Ascending aorta (tissue), 2 donors: ENCODE measurements around the gene DUSP16. TPM values are rescaled to one million over a fixed set of nuclear protein-coding genes. Genes with fewer than 3 reads are reported as not detected.

Source experiments
- DNase-seq, 2 donors: peaks; one replicate each; pipeline ENCODE4 v3.0.0-alpha.2; 2019; ENCODE audit warnings: low spot score in 2 of 2
- H3K27ac ChIP-seq, 2 donors: fragments of 200-600 bp; sonication (generic); one replicate each; pipeline ENCODE4 v1.5.1; 2016 to 2017; ENCODE audit warnings: mild to moderate bottlenecking in 1 of 2
- H3K27me3 ChIP-seq: fragments of 200-600 bp; sonication (generic); one replicate; pipeline ENCODE4 v1.5.1; 2017
- H3K36me3 ChIP-seq, 2 donors: fragments of 200-600 bp; sonication (generic); one replicate each; pipeline ENCODE4 v1.5.1; 2016
- H3K4me1 ChIP-seq, 2 donors: fragments of 200-600 bp; sonication (generic); one replicate each; pipeline ENCODE4 v1.5.1; 2016 to 2017; ENCODE audit warnings: mild to moderate bottlenecking in 1 of 2
- H3K4me3 ChIP-seq, 2 donors: fragments of 200-600 bp; sonication (generic); one replicate each; pipeline ENCODE4 v1.5.1; 2016 to 2017; ENCODE audit warnings: mild to moderate bottlenecking in 1 of 2
- H3K9me3 ChIP-seq, 2 donors: fragments of 200-600 bp; sonication (generic); one replicate each; pipeline ENCODE4 v1.5.1; 2016
- CTCF ChIP-seq, 3 experiments: fragments of 200-600 bp in 2 of 3; fragments of 450-650 bp in 1 of 3; sonication (generic) in 2 of 3; IDR thresholded peaks; one replicate each; pipeline ENCODE4 v1.5.1; 2016 to 2019; ENCODE audit warnings: antibody characterized with exemption in 3 of 3, mild to moderate bottlenecking in 1 of 3, moderate library complexity in 1 of 3
- intact Hi-C: fragments of 100-400 bp; cut with DNase I; formaldehyde crosslinking; loops from one replicate; pipeline ENCODE4 v1.15.1; 2023
- total RNA-seq: library from RNA; depleted of rRNA; stranded (reverse); fragments of >200 nt; gene quantifications from one replicate; pipeline ENCODE4 v1.1.0, GENCODE V29; 2016

The DUSP16 gene
- total RNA-seq, 1 donor from 2014 or later, result 54.8 TPM

- intact Hi-C loops, result no loop called here
- Histone ChIP-seq H3K4me3 (no peak overlapping the region), H3K4me1 (no peaks in the 10 kb centered on the region), H3K9me3 (no peaks in the 10 kb centered on the region), H3K36me3 (peaks cover 10 to 36% of the 10 kb centered on the region in 2 donors), H3K27ac (no peak overlapping the region), H3K27me3 (no peaks in the 10 kb centered on the region)
- DNase-seq, result no peak
- no peak for TF ChIP-seq CTCF (IDR thresholded peaks at IDR 0.05)
Observed at GRCh38 chr12:12487490-12487889, 75.2 kb downstream of the DUSP16 start.

GRCh38 chr12:12486661-12487240 is 75.9 kb downstream of the DUSP16 start:
- H3K27ac ChIP-seq, result no peak overlapping the region
- intact Hi-C loops, result no loop called here
- no peak for DNase-seq
- TF ChIP-seq CTCF (IDR thresholded peaks at IDR 0.05), result no peak
- peaks cover 12 to 41% of the 10 kb centered on the region in 2 donors for H3K36me3 ChIP-seq
- H3K27me3 ChIP-seq, result no peaks in the 10 kb centered on the region
- no peaks in the 10 kb centered on the region for H3K9me3 ChIP-seq
- no peaks in the 10 kb centered on the region for H3K4me1 ChIP-seq
- H3K4me3 ChIP-seq, result no peak overlapping the region

- DNase-seq, result no peak
- H3K36me3 ChIP-seq, result peaks cover 16 to 52% of the 10 kb centered on the region in 2 donors
- no peak overlapping the region for H3K4me3 ChIP-seq
- no peaks in the 10 kb centered on the region for H3K4me1 ChIP-seq
- no peaks in the 10 kb centered on the region for H3K27me3 ChIP-seq
- no peaks in the 10 kb centered on the region for H3K9me3 ChIP-seq
- intact Hi-C loops, result no loop called here
- TF ChIP-seq CTCF (IDR thresholded peaks at IDR 0.05), result no peak
- no peak overlapping the region for H3K27ac ChIP-seq
Observed at GRCh38 chr12:12483438-12483837, 79.2 kb downstream of the DUSP16 start.

- no peak for TF ChIP-seq CTCF (IDR thresholded peaks at IDR 0.05)
- no peak for DNase-seq
- H3K9me3 ChIP-seq, result no peaks in the 10 kb centered on the region
- H3K4me1 ChIP-seq, result no peaks in the 10 kb centered on the region
- no peak overlapping the region for H3K4me3 ChIP-seq
- intact Hi-C loops, result no loop called here
- no peak overlapping the region for H3K27ac ChIP-seq
- H3K27me3 ChIP-seq, result no peaks in the 10 kb centered on the region
- H3K36me3 ChIP-seq, result peaks cover 16 to 56% of the 10 kb centered on the region in 2 donors
Observed at GRCh38 chr12:12482959-12483358, 79.7 kb downstream of the DUSP16 start.

GRCh38 chr12:12482150-12482761 is 80.4 kb downstream of the DUSP16 start:
- no peak overlapping the region for H3K4me3 ChIP-seq
- no peaks in the 10 kb centered on the region for H3K9me3 ChIP-seq
- intact Hi-C loops, result no loop called here
- no peaks in the 10 kb centered on the region for H3K4me1 ChIP-seq
- no peak overlapping the region for H3K27ac ChIP-seq
- H3K27me3 ChIP-seq, result no peaks in the 10 kb centered on the region
- H3K36me3 ChIP-seq, result peaks cover 21 to 63% of the 10 kb centered on the region in 2 donors
- no peak for TF ChIP-seq CTCF (IDR thresholded peaks at IDR 0.05)
- DNase-seq, result no peak
